IMR-90 (cell line): ENCODE results near the gene ZNF768. TPM values are rescaled to one million over a fixed set of nuclear protein-coding genes. Genes with fewer than 3 reads are reported as not detected.
A peak's percentile ranks its signal among the peaks of the same experiment; 100 is the strongest.

Experiments used
- ATAC-seq: fragments of 200-7000 bp; cut with Tn5 transposase; 2 replicates; pipeline ENCODE4 v1.9.1; 2020; ENCODE audit warnings: low read depth, mild to moderate bottlenecking, moderate library complexity
- BruUV-seq: library from RNA; stranded (reverse); fragments of 400-500 nt; replicated peaks from 2 replicates; lab custom pipeline; 2021; lab: Mats Ljungman, UMichigan
- CTCF ChIA-PET: fragments of 300-600 bp; formaldehyde crosslinking; extraction: SDS; loops from one replicate; lab custom pipeline; 2021; ENCODE audit warnings: antibody characterized with exemption; lab: Yijun Ruan, JAX
- POLR2A ChIA-PET: fragments of 300-600 bp; sonication (Branson Sonifier 250); formaldehyde crosslinking; loops from one replicate; lab custom pipeline; 2022; ENCODE audit warnings: antibody characterized with exemption; ENCODE audit not compliant: unreplicated experiment; lab: Charles Lee
- DNase-seq: peaks from one replicate; pipeline ENCODE4 v3.0.0; 2013
- H2AFZ ChIP-seq: replicated peaks from 2 replicates; pipeline ENCODE3; 2013; ENCODE audit warnings: low read length, mild to moderate bottlenecking; ENCODE audit not compliant: poor library complexity
- H2AK5ac ChIP-seq: 2 replicates; pipeline ENCODE4 v1.6.1; 2013; ENCODE audit warnings: low read depth, low read length, inconsistent platforms
- H2AK9ac ChIP-seq: replicated peaks from 2 replicates; pipeline ENCODE3; 2013; ENCODE audit warnings: mild to moderate bottlenecking, low read depth, low read length, moderate library complexity; ENCODE audit not compliant: poor library complexity
- H2BK120ac ChIP-seq: 2 replicates; pipeline ENCODE4 v1.6.1; 2013; ENCODE audit warnings: low read depth, low read length, inconsistent platforms
- H2BK15ac ChIP-seq: 3 replicates; pipeline ENCODE4 v1.6.1; 2013; ENCODE audit warnings: low read depth, low read length, inconsistent platforms
- H2BK20ac ChIP-seq: 2 replicates; pipeline ENCODE4 v1.6.1; 2013; ENCODE audit warnings: low read depth, mild to moderate bottlenecking, inconsistent platforms, low read length, moderate library complexity
- H2BK5ac ChIP-seq: 2 replicates; pipeline ENCODE4 v1.6.1; 2013; ENCODE audit warnings: mild to moderate bottlenecking, low read depth, low read length, inconsistent platforms; ENCODE audit not compliant: poor library complexity, severe bottlenecking
- H3K14ac ChIP-seq: replicated peaks from 2 replicates; pipeline ENCODE4 v1.6.1; 2013; ENCODE audit warnings: low read depth, low read length, inconsistent platforms
- H3K18ac ChIP-seq: 2 replicates; pipeline ENCODE4 v1.6.1; 2013; ENCODE audit warnings: low read depth, low read length, control low read depth
- H3K23ac ChIP-seq: 2 replicates; pipeline ENCODE4 v1.6.1; 2013; ENCODE audit warnings: low read depth, low read length, inconsistent platforms
- H3K27ac ChIP-seq: 2 replicates; pipeline ENCODE4 v1.5.1; 2013; ENCODE audit warnings: mild to moderate bottlenecking, control low read depth, low read length; ENCODE audit not compliant: insufficient read depth
- H3K27me3 ChIP-seq: 2 replicates; pipeline ENCODE4 v1.6.1; 2013; ENCODE audit warnings: low read length; ENCODE audit not compliant: control insufficient read depth, insufficient read depth
- H3K36me3 ChIP-seq: 2 replicates; pipeline ENCODE4 v1.6.1; 2013; ENCODE audit warnings: low read length, mixed read lengths; ENCODE audit not compliant: control insufficient read depth, insufficient read depth
- H3K4ac ChIP-seq: 2 replicates; pipeline ENCODE4 v1.6.1; 2013; ENCODE audit warnings: low read depth, low read length, inconsistent platforms
- H3K4me1 ChIP-seq: 2 replicates; pipeline ENCODE4 v1.6.1; 2013; ENCODE audit warnings: low read length, mixed read lengths; ENCODE audit not compliant: control insufficient read depth, insufficient read depth
- H3K4me2 ChIP-seq: 2 replicates; pipeline ENCODE4 v1.6.1; 2013; ENCODE audit warnings: low read depth, mild to moderate bottlenecking, control low read depth, low read length, moderate library complexity
- H3K4me3 ChIP-seq: 2 replicates; pipeline ENCODE4 v1.5.1; 2013; ENCODE audit warnings: low read depth, mild to moderate bottlenecking, control low read depth, low read length, moderate library complexity; ENCODE audit not compliant: insufficient read depth
- H3K56ac ChIP-seq: 2 replicates; pipeline ENCODE4 v1.6.1; 2013; ENCODE audit warnings: low read length, inconsistent platforms; ENCODE audit not compliant: insufficient read depth; ENCODE audit errors: extremely low read depth
- H3K79me1 ChIP-seq, 2 experiments: 2 replicates each; pipeline ENCODE4 v1.6.1; 2013; ENCODE audit warnings: low read length in 2 of 2, inconsistent platforms in 1 of 2, low read depth in 1 of 2
- H3K9ac ChIP-seq: 2 replicates; pipeline ENCODE4 v1.6.1; 2013; ENCODE audit warnings: low read depth, low read length, control low read depth
- H3K9me1 ChIP-seq: 2 replicates; pipeline ENCODE4 v1.6.1; 2013; ENCODE audit warnings: low read length, inconsistent platforms; ENCODE audit not compliant: insufficient read depth
- H3K9me3 ChIP-seq: 2 replicates; pipeline ENCODE4 v1.6.1; 2013; ENCODE audit warnings: low read length; ENCODE audit not compliant: control insufficient read depth, insufficient read depth
- H4K20me1 ChIP-seq: 2 replicates; pipeline ENCODE4 v1.6.1; 2013; ENCODE audit warnings: low read length, inconsistent platforms; ENCODE audit not compliant: insufficient read depth
- H4K5ac ChIP-seq: 2 replicates; pipeline ENCODE4 v1.6.1; 2013; ENCODE audit warnings: mild to moderate bottlenecking, low read depth, low read length, control low read depth
- H4K8ac ChIP-seq, 2 experiments: 2 replicates each; pipeline ENCODE4 v1.6.1; 2013; ENCODE audit warnings: low read depth in 2 of 2, low read length in 2 of 2, control low read depth in 1 of 2, inconsistent platforms in 1 of 2
- H4K91ac ChIP-seq: 2 replicates; pipeline ENCODE4 v1.6.1; 2013; ENCODE audit warnings: low read depth, low read length, inconsistent platforms; ENCODE audit not compliant: insufficient read depth
- CHD1 ChIP-seq: IDR thresholded peaks from 2 replicates; pipeline ENCODE4 v1.6.1; 2012; ENCODE audit warnings: low read depth, low read length, improper control_type of control experiment
- WGBS, 2 experiments: methylation state at CpG; one replicate each; pipeline versions ENCODE4 v1.1.5 to v1.1.7; 2013; ENCODE audit warnings: missing lambda C conversion rate in 2 of 2; ENCODE audit not compliant: insufficient read length in 1 of 2; ENCODE audit errors: extremely low coverage in 2 of 2; 5-methylcytosine and 5-hydroxymethylcytosine counted together
- dilution Hi-C: fragments of 300-500 bp; cut with HindIII; formaldehyde crosslinking; loops from one replicate; pipeline ENCODE4 v1.14.3; 2018; ENCODE audit warnings: low sequenced_read_pairs; ENCODE audit not compliant: unreplicated experiment
- in situ Hi-C: fragments of 300-500 bp; cut with MboI; formaldehyde crosslinking; loops from 3 replicates; pipeline ENCODE4 v1.14.3; 2019; ENCODE audit warnings: low sequenced_read_pairs, inconsistent platforms, mixed read lengths
- intact Hi-C: fragments of 100-400 bp; cut with micrococcal nuclease; formaldehyde crosslinking; loops from 2 replicates; pipeline ENCODE4 v1.10.0; 2022
- polyA plus RNA-seq, 3 experiments: library from polyadenylated mRNA; depleted of rRNA; stranded (reverse); fragments of >200 nt; gene quantifications; 2 replicates each; pipeline ENCODE4 v1.2.3, GENCODE V29; 2012; ENCODE audit warnings: low replicate concordance in 1 of 3
- total RNA-seq: library from RNA; depleted of rRNA; stranded (reverse); fragments of >200 nt; gene quantifications from 2 replicates; pipeline ENCODE4 v1.2.3, GENCODE V29; 2012

The ZNF768 gene
- total and polyA plus RNA-seq, 2 of the 4 experiments (the other 2 are of a cell fraction), result 9.3 to 22.1 TPM

GRCh38 chr16:30488764-30489605 is 37.4 kb downstream of the ZNF768 start:
- intact Hi-C loops (no loop called here), in situ Hi-C loops (no loop called here), dilution Hi-C loops (no loop called here)
- Histone ChIP-seq H4K5ac (no peak overlapping the region), H3K27me3 (peaks cover 6% of the 10 kb centered on the region), H3K4ac (no peak overlapping the region), H2AFZ (peak overlapping the region; percentile 59), H2AK5ac (no peak overlapping the region), H3K23ac (no peak overlapping the region), H3K4me2 (no peak overlapping the region), H3K9me1 (peaks cover 3% of the 10 kb centered on the region; the same call in 1 of the 2 replicates), H3K27ac (no peak overlapping the region), H3K14ac (no peak overlapping the region), H3K9ac (no peak overlapping the region), H2BK20ac (no peak overlapping the region), H2BK120ac (no peak overlapping the region), H4K8ac (no peak overlapping the region), H3K79me1 (no peaks in the 10 kb centered on the region), H4K20me1 (no peaks in the 10 kb centered on the region), H2BK15ac (no peak overlapping the region), H3K56ac (no peak overlapping the region), H3K4me3 (no peak overlapping the region), H2AK9ac (no peak overlapping the region), H3K18ac (no peak overlapping the region), H3K4me1 (peaks cover 5% of the 10 kb centered on the region; the same call in 1 of the 2 replicates), H3K9me3 (no peaks in the 10 kb centered on the region), H2BK5ac (no peak overlapping the region), H4K91ac (no peak overlapping the region), H3K36me3 (no peaks in the 10 kb centered on the region)
- DNase-seq (no peak), ATAC-seq (no peak)
- POLR2A ChIA-PET, result no interaction called here
- TF ChIP-seq CHD1, result no peak
- no TSS peak for BruUV-seq
- CTCF ChIA-PET, result no interaction called here
- 46% methylated on average over 5 of the region's 11 CpGs; no CpG with 5 or more reads in 1 of the 2 experiments for WGBS, 2 experiments
